ENCODE results near the gene SERHL2.
A peak's percentile ranks its signal among the peaks of the same experiment; 100 is the strongest.
"Not testable (repeated sequence)": the region's sequence is repeated elsewhere in the genome, so short reads cannot be mapped to it uniquely, and the experiment has no call there.

The SERHL2 gene

GRCh38 chr22:42575996-42576574 is 22.3 kb downstream of the SERHL2 start:
- not testable (repeated sequence) for DNase-seq (ENCODE audit: low spot score)

DNA sequence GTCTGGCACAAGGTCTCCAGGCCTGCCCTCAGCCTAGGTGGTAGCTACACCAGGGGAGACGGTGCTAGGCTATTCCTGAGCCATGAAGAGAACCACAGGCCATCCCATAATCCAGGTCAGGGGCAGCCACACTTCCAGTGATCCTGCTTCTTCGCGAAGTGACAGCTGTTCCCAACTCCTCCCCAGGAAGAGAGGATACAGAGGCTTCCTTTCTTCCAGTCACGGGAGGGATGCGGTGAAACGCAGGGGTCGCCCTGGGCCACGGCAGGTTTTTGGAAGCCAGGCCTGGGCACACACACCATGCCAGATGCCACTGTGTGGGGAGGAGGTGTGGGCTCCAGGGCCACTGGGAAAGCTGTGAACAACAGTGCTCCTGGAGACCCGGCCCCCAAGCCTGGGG is 23.4 kb downstream of the SERHL2 start:
- not testable (repeated sequence) for DNase-seq (ENCODE audit: low spot score)

GRCh38 chr22:42577623-42578240 is 24.0 kb downstream of the SERHL2 start:
- DNase-seq (ENCODE audit: low spot score), result no peak

DNA sequence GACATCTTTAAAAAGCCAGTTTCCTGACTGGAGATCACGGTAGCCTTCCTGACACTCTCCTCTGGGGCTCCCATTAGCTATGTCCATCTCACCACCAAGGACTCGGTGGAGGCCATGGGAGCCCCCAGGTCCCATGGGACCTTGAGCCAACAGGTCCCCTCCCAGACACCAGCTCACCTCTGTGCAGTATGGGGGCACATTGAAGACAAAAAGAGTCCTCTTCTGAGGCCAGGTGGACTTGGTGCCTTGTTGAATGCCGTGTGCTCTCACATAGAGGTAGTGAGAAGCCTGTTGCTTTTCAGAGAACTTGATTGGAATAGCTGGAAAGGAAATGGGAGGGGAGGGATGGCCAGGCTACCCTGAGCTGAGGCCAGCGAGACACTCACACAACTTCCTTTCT is 26.3 kb downstream of the SERHL2 start:
- DNase-seq (ENCODE audit: low spot score), result not testable (repeated sequence)

DNA sequence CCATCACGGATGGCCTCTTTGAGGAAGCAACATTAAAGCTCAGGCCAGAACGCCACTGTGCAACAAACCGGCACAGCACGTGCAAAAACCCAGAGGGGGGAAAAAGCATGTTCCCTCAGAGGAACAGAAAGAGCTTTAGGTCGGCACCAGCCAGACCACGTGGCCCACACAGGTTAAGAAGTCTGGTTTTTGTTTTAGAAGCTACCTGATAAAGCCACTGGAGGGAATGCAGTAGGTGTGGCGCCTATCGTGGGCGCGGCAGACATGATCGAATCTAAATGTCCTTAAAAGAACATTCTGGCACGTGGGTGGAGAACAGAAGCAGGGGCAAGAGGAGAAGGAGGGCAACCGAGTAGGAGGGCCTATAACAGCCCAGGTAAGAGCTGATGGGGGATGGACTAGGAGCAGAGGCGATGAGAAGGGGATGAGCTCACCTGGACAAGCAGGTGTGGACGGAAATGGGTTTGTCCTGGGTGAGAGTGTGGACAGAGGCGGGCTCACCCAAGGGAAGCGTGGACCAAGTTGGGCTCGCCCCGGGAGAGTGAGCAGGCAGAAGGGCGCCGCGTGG is 27.5 kb downstream of the SERHL2 start:
- DNase-seq (ENCODE audit: low spot score), result not testable (repeated sequence)

- peak; percentile 77 for DNase-seq (ENCODE audit: low spot score)
Observed at GRCh38 chr22:42581762-42582716, 28.3 kb downstream of the SERHL2 start.

DNA sequence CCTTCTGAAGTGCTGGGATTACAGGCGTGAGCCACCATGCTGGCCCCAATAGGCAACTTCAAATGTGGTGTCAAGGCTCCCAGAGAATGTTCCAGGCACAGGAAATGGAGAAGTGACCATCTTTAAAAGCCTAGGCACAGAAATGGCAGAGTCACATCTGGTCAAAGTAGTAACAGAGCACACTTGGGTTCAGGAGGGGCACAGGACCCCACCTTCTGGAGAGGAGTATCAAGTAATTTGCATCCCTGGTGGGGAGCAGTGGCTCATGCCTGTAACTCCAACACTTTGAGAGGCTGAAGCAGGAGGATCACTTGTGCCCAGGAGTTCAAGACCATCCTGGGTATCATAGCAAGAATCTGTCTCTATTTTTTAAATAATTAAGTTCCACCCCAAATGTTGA is 29.2 kb downstream of the SERHL2 start:
- no peak for DNase-seq (ENCODE audit: low spot score)

DNA sequence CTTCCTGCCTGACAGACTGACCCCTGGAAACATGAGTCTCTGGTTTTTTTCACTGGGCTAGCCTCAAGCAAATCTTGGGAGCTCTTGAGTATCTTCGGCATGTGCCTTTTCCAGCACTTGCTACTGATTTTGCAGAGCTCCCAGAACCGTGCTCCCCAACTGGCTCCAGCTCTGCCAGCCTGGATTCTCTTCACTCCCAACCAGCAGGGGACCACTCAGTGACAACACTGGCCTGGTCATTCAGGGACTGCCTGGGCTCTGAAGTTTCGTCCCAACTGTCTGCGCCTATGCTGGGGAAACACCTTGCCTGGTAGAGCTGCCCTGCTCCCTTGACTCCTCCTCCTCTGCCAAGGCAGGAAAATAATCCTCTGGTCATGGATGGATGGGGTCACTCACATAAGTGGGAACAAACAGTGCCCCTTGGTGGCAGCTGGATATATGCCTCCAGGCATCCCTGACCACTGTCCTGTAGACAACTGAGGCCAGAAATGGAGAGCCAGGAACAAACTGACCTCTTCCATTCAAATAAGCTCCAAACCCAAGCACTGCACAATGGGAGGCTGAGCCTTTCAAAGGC is 30.7 kb downstream of the SERHL2 start:
- no peak for DNase-seq (ENCODE audit: low spot score)

DNA sequence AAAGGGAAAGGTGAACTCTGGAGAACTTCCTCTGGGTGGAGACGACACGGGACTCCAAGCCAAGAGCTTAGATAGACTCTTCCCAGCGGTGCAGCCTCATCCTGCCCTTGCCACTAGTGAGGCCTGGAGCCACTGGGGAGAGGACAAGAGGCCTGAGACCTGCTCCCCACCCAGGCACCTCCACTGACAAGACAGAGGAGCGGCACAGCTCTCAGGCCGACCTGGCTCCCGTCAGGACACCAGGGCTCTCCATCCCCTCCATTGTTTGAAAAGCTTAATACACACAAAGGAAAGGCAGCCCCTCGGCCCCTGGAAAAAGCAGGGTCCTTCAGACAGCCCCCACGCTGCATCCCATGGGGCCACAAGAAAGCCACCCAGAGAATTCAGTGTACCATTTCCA is 31.3 kb downstream of the SERHL2 start:
- DNase-seq (ENCODE audit: low spot score), result no peak

DNA sequence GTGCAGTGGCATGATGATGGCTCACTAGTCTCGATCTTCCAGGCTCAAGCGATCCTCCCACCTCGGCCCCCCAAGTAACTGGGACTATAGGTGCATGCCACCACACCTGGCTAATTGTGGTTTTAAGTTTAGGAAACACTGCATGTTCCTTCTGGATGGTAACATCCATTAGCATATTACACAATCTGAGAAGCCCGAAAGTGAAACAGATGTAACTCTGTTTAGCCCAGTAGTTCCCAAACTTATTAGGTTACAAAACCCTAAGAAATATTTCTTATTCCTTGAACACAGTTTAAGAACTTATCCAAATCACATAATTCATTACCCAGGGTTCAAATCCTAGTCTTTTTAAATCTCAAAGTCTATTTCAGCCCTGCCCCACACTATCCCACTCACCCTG is 32.6 kb downstream of the SERHL2 start:
- DNase-seq (ENCODE audit: low spot score), result no peak

GRCh38 chr22:42587588-42588175 is 33.9 kb downstream of the SERHL2 start:
- no peak for DNase-seq (ENCODE audit: low spot score)

DNA sequence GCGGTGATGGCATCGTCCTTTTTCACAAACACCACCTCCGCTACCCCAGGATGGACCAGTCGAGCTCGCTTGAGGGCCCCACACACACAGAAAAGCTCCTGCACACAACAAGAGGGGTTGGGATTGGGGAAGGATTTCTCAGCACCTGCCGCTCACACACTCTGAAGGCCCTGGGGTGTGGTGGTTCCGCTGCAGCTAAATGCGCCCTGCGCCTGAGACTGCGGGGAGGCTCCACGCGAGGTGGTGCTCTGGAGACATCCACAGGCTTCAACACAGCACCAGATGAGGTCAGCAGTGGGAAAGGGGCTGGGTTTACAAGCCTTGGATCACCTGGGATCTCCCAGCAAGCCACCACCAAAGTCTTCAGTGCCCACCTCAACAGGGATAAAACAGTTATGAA is 38.2 kb downstream of the SERHL2 start:
- DNase-seq (ENCODE audit: low spot score), result no peak

DNA sequence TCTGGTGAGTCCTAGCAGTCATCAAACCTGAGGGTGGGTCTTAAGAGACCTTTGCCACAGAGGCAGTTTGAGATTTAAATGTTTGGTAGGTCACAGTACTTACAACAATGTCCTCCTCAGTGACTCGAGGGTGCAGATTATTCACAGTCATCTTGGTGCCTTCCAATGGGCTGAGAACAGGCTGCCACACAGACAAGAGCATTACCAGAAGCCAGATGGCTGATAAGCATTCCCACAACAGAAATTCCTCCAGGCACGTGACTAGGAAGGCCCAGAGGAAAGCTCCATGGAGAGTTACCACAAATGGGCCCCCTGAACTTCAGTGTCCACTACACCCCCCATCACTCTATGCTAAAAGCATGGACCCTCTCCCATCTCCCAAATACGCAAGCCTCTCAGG is 41.7 kb downstream of the SERHL2 start:
- DNase-seq (ENCODE audit: low spot score), result no peak

DNA sequence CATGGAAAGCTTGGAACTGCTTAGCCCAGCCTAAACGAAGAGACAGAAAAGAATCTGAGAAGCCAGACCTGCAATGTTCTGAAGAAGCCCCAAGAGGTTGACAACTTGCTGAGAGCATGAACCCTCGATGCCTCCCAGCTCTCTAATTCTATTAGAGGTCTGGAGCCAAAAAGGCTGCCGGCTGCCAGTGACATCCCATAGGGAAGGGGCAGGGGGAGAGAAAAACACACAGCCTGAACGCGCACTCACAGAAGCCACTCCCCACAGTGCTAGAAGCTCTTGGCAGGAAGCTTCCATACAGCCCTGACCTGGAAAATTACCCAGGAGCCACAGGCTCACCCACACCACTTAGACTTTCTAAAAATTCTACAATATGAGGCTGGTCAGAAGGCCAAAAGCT is 42.6 kb downstream of the SERHL2 start:
- DNase-seq (ENCODE audit: low spot score), result no peak

GRCh38 chr22:42596863-42597530 is 43.2 kb downstream of the SERHL2 start:
- DNase-seq (ENCODE audit: low spot score), result no peak

GRCh38 chr22:42601879-42602465 is 48.2 kb downstream of the SERHL2 start:
- DNase-seq (ENCODE audit: low spot score), result no peak

DNA sequence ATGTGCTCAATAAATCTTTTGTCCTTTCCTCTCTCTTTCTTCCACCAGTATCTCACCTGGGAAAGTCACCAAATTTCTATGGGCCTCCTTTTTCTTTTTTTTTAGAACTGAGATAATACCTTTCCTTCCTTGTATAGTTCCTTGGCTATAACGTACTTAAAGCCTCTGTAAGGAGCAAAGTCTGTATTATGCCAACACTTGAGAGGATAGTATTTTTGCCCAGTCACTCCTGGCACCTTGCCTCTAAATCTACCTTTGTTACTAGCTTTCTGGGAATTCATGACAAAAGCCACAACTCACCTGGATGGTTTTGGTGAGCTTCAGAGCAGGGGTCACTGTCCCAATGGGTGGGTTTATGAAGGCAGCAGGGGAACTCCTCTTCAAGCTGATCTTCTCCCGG is 48.7 kb downstream of the SERHL2 start:
- no peak for DNase-seq (ENCODE audit: low spot score)

- DNase-seq (ENCODE audit: low spot score), result no peak
Observed at GRCh38 chr22:42603427-42603826, 49.7 kb downstream of the SERHL2 start.

GRCh38 chr22:42604403-42604802 is 50.6 kb downstream of the SERHL2 start:
- no peak for DNase-seq (ENCODE audit: low spot score)

GRCh38 chr22:42607641-42608040 is 53.9 kb downstream of the SERHL2 start:
- not testable (repeated sequence) for DNase-seq (ENCODE audit: low spot score)
